HEK293T (cell line): ENCODE measurements around the gene CACNB1.

Experiments used
- CTCF ChIA-PET: fragments of 350-600 bp; formaldehyde crosslinking; extraction: SDS; loops from one replicate; lab custom pipeline; 2021; ENCODE audit warnings: antibody characterized with exemption, inconsistent platforms; lab: Yijun Ruan, JAX
- POLR2A ChIA-PET: fragments of 350-600 bp; formaldehyde crosslinking; extraction: SDS; loops from one replicate; lab custom pipeline; 2020; ENCODE audit warnings: antibody characterized with exemption, inconsistent platforms; lab: Yijun Ruan, JAX
- DNase-seq: peaks from one replicate; pipeline ENCODE4 v3.0.0; 2012; ENCODE audit warnings: mixed read lengths; ENCODE audit errors: extremely low spot score
- ARNT ChIP-seq: fragments of 450-650 bp; IDR thresholded peaks from 2 replicates; pipeline ENCODE4 v1.6.1; 2017; ENCODE audit warnings: mild to moderate bottlenecking
- BHLHE40 ChIP-seq: fragments of 450-650 bp; IDR thresholded peaks from 2 replicates; pipeline ENCODE4 v1.6.1; 2016; ENCODE audit warnings: mild to moderate bottlenecking, moderate library complexity, borderline replicate concordance
- CTBP1 ChIP-seq: fragments of 450-650 bp; IDR thresholded peaks from 2 replicates; pipeline ENCODE4 v1.6.1; 2016; ENCODE audit warnings: borderline replicate concordance
- ELF4 ChIP-seq: fragments of 450-650 bp; IDR thresholded peaks from 2 replicates; pipeline ENCODE4 v1.6.1; 2017; ENCODE audit warnings: antibody characterized with exemption
- FOXA1 ChIP-seq: fragments of 450-650 bp; IDR thresholded peaks from 2 replicates; pipeline ENCODE4 v1.6.1; 2016; ENCODE audit warnings: mild to moderate bottlenecking
- FOXK2 ChIP-seq: fragments of 450-650 bp; IDR thresholded peaks from 2 replicates; pipeline ENCODE4 v1.6.1; 2016; ENCODE audit warnings: mild to moderate bottlenecking
- FOXM1 ChIP-seq: fragments of 450-650 bp; IDR thresholded peaks from 2 replicates; pipeline ENCODE4 v1.6.1; 2017; ENCODE audit warnings: mild to moderate bottlenecking, borderline replicate concordance
- HDGF ChIP-seq: fragments of 450-650 bp; IDR thresholded peaks from 2 replicates; pipeline ENCODE4 v1.6.1; 2017; ENCODE audit warnings: antibody characterized with exemption, borderline replicate concordance
- L3MBTL2 ChIP-seq: fragments of 450-650 bp; conservative IDR thresholded peaks from 2 replicates; pipeline ENCODE4 v1.6.1; 2016; ENCODE audit warnings: mild to moderate bottlenecking
- LEF1 ChIP-seq: fragments of 450-650 bp; IDR thresholded peaks from 2 replicates; pipeline ENCODE4 v1.6.1; 2017; ENCODE audit warnings: mild to moderate bottlenecking, borderline replicate concordance
- NFRKB ChIP-seq: fragments of 450-650 bp; IDR thresholded peaks from 2 replicates; pipeline ENCODE4 v1.6.1; 2016; ENCODE audit warnings: mild to moderate bottlenecking, moderate library complexity
- SP1 ChIP-seq: fragments of 450-650 bp; IDR thresholded peaks from 2 replicates; pipeline ENCODE4 v1.6.1; 2017
- SUZ12 ChIP-seq: fragments of 450-650 bp; IDR thresholded peaks from 2 replicates; pipeline ENCODE4 v1.6.1; 2016; ENCODE audit warnings: mild to moderate bottlenecking
- TARDBP ChIP-seq: fragments of 450-650 bp; IDR thresholded peaks from 2 replicates; pipeline ENCODE4 v1.6.1; 2016
- ZNF384 ChIP-seq: fragments of 450-650 bp; IDR thresholded peaks from 2 replicates; pipeline ENCODE4 v1.6.1; 2016
- TF ChIP-seq, protein P1 (sequence below): fragments of 450-650 bp; IDR thresholded peaks from 2 replicates; pipeline ENCODE4 v1.6.1; 2016

CACNB1 gene

DNA sequence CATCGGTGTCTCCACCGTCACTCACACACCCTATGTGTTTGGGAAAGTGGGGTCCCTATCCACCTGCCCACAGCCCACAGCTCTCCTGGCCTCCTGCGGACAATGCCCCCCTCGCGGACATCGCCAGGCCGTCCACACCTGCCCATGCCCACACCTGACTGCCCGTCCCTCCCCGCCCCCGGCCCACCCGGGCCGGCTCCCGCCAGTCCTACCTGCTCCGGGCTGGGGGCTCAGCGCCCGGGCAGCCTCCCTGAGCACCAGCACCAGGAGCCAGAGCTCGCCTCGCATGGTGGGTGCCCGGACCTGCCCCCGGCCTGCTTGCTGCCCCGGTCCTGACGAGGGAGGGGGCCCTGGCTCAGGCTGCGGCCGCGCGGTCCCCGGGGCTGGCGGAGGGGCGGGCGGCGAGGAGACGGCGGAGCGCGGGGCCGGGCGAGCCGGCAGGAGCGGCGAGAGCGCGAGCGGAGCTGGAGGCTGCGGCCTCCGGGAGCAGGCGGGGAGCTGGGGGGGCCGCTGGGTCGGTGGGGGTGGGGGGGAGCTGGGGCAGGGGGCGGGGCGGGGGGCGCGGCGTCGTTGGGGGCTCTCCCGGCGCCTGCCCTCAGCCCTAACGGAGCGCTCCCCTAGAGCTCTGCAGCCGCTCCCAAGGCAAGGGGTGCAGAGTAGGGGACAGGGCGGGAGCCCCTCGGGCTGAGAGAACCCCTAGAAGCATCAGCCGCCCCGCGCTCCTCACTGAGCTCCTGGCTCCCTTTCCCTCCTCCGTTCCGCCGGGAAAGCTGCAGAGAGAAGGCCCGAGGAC is 46.1 kb downstream of the CACNB1 start, which contains the start of gene PLXDC1:
TSS of gene PLXDC1 (minus strand) at position 488 of the 793 bp plus-strand sequence. CDS start at position 288, 200 bp downstream.
- DNase-seq = no peak
- POLR2A ChIA-PET = interaction anchor here (3.8 kb wide), 1 partner anchor 13 kb away, joined by 22 read pairs; no protein-coding TSS in a partner anchor
- no peak for TF ChIP-seq HDGF
- no peak for TF ChIP-seq SUZ12
- TF ChIP-seq, protein P1, sequence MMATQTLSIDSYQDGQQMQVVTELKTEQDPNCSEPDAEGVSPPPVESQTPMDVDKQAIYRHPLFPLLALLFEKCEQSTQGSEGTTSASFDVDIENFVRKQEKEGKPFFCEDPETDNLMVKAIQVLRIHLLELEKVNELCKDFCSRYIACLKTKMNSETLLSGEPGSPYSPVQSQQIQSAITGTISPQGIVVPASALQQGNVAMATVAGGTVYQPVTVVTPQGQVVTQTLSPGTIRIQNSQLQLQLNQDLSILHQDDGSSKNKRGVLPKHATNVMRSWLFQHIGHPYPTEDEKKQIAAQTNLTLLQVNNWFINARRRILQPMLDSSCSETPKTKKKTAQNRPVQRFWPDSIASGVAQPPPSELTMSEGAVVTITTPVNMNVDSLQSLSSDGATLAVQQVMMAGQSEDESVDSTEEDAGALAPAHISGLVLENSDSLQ = no peak
- no peak for TF ChIP-seq CTBP1
- TF ChIP-seq L3MBTL2 = no peak
- TF ChIP-seq ZNF384 = no peak
- no peak for TF ChIP-seq LEF1
- no peak for TF ChIP-seq NFRKB
- no peak for TF ChIP-seq SP1
- TF ChIP-seq FOXA1 = no peak
- no peak for TF ChIP-seq ARNT
- no peak for TF ChIP-seq ELF4
- TF ChIP-seq BHLHE40 = no peak
- CTCF ChIA-PET = interaction anchor here (0.7 to 1.3 kb wide), 2 partner anchors 167 to 169 kb away, joined by 3 to 6 read pairs; no protein-coding TSS in a partner anchor

DNA sequence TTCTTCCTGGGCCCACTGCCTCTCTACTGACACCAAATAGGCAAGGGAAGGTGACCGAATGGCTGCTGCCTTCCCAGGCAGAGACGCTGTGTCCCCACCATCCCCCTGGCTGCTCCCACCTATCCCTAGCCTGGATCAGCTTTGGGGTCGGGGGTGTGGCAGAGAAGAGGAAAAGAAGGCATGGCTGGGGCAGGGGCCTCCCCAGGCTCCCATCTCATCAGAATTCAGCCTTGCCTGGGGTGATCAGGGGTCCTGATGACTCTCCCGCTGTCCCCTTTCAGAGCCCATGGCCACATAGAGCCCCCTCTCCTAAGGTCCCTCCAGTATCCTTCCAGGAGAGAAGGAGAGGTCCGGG is 46.7 kb downstream of the CACNB1 start:
- ChIA-PET CTCF (interaction anchor here (1.3 kb wide), 1 partner anchor 168 kb away, joined by 6 read pairs; no protein-coding TSS in a partner anchor), POLR2A (no interaction called here)
- DNase-seq = no peak
- TF ChIP-seq HDGF (no peak), BHLHE40 (no peak), FOXA1 (no peak), ELF4 (no peak), L3MBTL2 (no peak), NFRKB (no peak), LEF1 (no peak), ZNF384 (no peak), ARNT (no peak), TARDBP (no peak), SUZ12 (no peak), SP1 (no peak)
- TF ChIP-seq, protein P1 = no peak

DNA sequence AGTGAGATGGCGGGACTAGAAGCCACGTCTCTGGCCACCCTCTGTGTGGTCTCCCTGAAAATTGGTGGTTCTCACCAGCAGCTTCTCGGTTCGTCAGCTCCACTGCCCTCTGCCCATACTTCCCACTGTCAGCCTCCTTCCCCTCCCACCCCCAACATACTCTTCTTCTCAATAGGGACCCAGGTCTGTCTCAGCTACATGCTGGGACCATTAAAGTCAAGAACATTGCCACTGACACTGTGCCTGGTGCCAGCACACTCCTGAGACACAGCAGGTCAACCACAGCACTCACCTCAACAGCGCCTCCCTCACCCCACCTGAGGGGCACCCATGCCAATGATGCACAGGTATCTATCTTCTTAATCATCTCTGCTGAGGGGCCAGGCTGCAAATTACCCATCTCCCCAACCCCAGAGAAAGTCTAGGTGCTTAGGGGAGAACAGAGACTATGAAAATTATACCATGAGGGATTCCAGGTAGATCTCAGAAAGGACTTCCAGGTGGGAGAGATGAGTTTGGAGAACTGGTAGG is 47.3 kb downstream of the CACNB1 start:
- TF ChIP-seq SUZ12 = no peak
- no peak for TF ChIP-seq SP1
- TF ChIP-seq L3MBTL2 = no peak
- no peak for TF ChIP-seq ELF4
- TF ChIP-seq, protein P1 = no peak
- TF ChIP-seq FOXK2 = no peak
- no peak for TF ChIP-seq CTBP1
- no peak for TF ChIP-seq HDGF
- TF ChIP-seq FOXA1 = no peak
- TF ChIP-seq BHLHE40 = no peak
- TF ChIP-seq NFRKB = no peak
- TF ChIP-seq TARDBP = no peak
- CTCF ChIA-PET = no interaction called here
- DNase-seq = no peak
- POLR2A ChIA-PET = no interaction called here

DNA sequence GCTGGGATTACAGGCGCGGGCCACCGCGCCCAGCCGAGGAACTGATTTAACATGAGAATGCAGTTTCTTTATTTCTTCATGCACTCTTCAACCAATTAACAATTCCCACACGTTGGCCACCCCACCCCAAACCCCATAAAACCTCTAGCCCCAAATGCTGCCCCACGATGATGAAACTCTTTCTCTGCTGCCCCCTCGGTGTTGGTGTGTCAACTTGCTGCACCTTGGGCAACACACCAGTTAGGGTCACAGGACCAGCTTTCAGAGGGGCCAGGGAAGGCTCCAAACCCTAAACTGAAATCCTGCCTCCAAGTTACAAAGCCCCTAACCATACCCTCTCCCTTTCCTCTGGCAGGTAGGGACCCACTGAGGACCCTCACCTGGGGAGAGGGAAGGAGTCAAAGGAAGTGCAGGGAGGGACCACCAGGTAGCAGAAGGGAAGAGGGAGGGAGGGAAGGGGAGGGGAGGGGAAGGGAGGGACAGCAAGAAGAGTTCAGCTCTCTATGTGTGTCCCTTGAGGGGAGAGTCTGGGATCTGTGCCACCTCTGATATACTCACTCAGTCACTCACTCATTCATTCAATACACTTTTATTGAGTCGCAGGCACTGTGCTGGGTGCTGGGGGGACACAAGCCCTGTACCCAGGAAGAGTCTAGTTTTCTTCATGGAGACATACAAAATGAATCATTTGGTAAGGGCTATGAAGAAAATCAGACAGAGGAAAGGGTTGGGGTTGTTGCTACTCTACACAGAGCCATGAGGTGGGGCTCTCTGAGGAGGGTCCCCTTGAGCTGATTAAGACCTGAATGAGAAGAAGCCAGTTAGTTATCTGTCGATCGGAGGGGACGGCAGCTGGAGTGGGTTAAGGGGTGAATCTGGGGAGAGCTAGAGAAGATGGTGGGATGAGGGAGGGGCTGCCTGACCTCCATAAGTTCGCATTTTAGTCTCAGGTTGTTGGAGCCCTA is 50.0 kb downstream of the CACNB1 start:
- POLR2A ChIA-PET = no interaction called here
- DNase-seq = no peak
- CTCF ChIA-PET = interaction anchor here (0.5 to 1.6 kb wide), 4 partner anchors 17 to 480 kb away, joined by 3 to 9 read pairs (median 5); no protein-coding TSS in a partner anchor
- TF ChIP-seq FOXA1 = no peak
- TF ChIP-seq SP1 = no peak
- TF ChIP-seq ELF4 = no peak
- TF ChIP-seq LEF1 = no peak
- TF ChIP-seq FOXM1 = no peak
- no peak for TF ChIP-seq L3MBTL2

DNA sequence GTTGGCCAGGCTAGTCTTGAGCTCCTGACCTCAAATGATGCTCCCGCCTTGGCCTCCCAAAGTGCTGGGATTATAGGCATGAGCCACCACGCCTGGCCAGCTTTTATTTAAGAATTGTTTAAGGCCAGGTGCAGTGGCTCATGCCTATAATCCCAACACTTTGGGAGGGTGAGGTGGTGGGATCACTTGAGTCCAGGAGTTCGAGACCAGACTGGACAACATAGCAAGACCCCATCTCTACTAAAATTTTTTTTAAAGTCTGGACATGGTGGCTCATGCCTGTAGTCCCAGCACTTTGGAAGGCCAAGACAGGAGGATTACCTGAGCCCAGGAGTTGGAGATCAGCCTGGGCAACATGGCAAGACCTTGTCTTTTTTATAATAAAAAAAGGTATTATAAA is 51.2 kb downstream of the CACNB1 start:
- CTCF ChIA-PET = interaction anchor here (0.7 kb wide), 2 partner anchors 19 to 244 kb away, joined by 3 read pairs; no protein-coding TSS in a partner anchor
- DNase-seq = no peak
- POLR2A ChIA-PET = no interaction called here
- TF ChIP-seq SP1 (no peak), ELF4 (no peak), SUZ12 (no peak), FOXK2 (no peak), CTBP1 (no peak), ZNF384 (no peak), L3MBTL2 (no peak), ARNT (no peak), NFRKB (no peak), FOXA1 (no peak), FOXM1 (no peak), TARDBP (no peak), LEF1 (no peak), HDGF (no peak)
- TF ChIP-seq, protein P1 = no peak
